ENCODE data around the gene GLOD4. TPM values are rescaled to one million over a fixed set of nuclear protein-coding genes. Genes with fewer than 3 reads are reported as not detected.

Gene GLOD4
- total RNA-seq, 2 donors from 2014 or later, result 72.4 to 113 TPM

DNA sequence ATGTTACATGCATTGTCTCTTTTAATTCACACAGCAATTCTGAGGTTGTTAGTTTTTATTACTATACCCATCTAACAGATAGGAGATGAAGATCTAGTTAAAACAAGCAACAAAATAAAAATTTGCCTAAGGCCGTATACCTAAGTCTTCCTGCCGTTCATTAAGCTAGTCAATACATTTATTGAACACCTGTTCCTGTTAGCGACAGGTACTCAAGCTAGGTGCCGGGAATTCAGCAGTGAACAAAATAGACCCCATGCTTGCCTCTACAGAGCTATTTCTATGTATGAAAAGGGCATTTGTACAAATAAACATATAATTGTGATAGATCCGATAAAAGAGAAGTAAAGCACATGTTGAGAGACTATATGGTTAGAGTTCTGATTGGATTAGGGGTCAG is 64.0 kb downstream of the GLOD4 start:
- intact Hi-C loops (cut with DNase I), result no loop called here
- H3K4me3 ChIP-seq, result no peak overlapping the region

More for the DNA sequence above, 64.0 kb downstream of the GLOD4 start:
- WGBS, result 77% methylated on average over 5 of the region's 5 CpGs
- H3K9me3 ChIP-seq, result no peaks in the 10 kb centered on the region
- no peaks in the 10 kb centered on the region for H3K36me3 ChIP-seq
- no peak for DNase-seq (ENCODE audit: low spot score)
- no peaks in the 10 kb centered on the region for H3K4me1 ChIP-seq (replicated peaks)
- H3K27me3 ChIP-seq (replicated peaks; ENCODE audit: insufficient read depth), result no peaks in the 10 kb centered on the region
- no peak for TF ChIP-seq POLR2AphosphoS5 (IDR thresholded peaks at IDR 0.05)
- H3K27ac ChIP-seq, result no peak overlapping the region

Other genes starting within 250 kb of the GLOD4 start
- gene VPS53, start 67.4 kb downstream of the GLOD4 start, total RNA-seq, result 10 to 100 TPM; 24.5 to 64.4 TPM
- 10 to 100 TPM in 1 of 2 donors, 1 to 10 TPM in 1; 8.1 to 12.0 TPM for gene TLCD3A, start 49.7 kb downstream of the GLOD4 start, total RNA-seq
- 10 to 100 TPM; 27.9 to 33.1 TPM for gene GEMIN4, start 30.0 kb downstream of the GLOD4 start, total RNA-seq
- 10 to 100 TPM; 15.1 to 22.3 TPM for gene MRM3, start 73 bp upstream of the GLOD4 start, total RNA-seq
- gene NXN, start 197.5 kb upstream of the GLOD4 start, total RNA-seq, result 10 to 100 TPM; 56.2 to 56.7 TPM
- 10 to 100 TPM; 15.1 to 20.3 TPM for gene TIMM22, start 214.8 kb upstream of the GLOD4 start, total RNA-seq